Stimulated activated CD4-positive, alpha-beta T cell treated with anti-CD3 and anti-CD28 coated beads, Interleukin-15, amount 100 ng/mL, for 24 hours (primary cell): Measurements from ENCODE around the gene GAK.
"Not testable (repeated sequence)": the region's sequence is repeated elsewhere in the genome, so short reads cannot be mapped to it uniquely, and the experiment has no call there.

Experiments used
- DNase-seq: peaks from one replicate; pipeline ENCODE4 v3.0.0-alpha.2; 2020

The GAK gene

GRCh38 chr4:825971-826330 lies 106.2 kb downstream of the GAK start, which contains the start of gene CPLX1:
Gene CPLX1 (minus strand): TSS chr4:826129. CDS start chr4:824522, 1,607 bp downstream.
- peak; percentile 37 for DNase-seq

GRCh38 chr4:825063-825970 lies 106.8 kb downstream of the GAK start:
- peak; percentile 44 for DNase-seq

DNA sequence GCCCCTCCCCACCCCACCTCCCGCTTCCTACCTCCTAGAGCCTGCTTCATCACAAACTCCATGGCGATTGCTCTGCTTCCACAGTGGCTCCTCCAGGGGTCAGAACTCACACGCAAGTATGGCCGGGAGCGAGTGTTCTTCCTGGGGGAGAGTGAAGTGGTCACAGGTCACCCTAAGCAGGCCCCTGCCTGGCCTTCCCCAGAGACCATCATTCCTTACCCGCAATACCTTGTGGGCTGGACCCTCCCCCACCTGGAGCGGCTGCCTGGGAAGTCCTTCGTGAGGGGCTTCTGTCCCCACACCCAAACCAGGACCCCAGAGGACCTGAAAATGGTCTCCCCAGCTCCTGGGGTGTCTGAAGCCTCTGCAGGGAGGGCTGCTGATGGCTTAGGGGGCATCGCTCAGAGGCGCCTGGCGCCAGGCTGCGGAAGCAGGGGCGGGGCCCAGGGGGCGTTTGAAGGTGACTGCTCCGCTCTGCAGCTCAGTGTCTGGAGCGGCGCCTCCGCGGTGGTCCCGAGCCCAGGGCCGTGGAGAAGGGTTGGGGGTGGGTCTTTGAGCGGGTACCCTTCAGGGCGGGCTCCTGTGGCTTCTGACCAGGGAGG lies 107.6 kb downstream of the GAK start:
- DNase-seq, result no peak

- DNase-seq, result no peak
Observed at GRCh38 chr4:823761-824460, 108.2 kb downstream of the GAK start.

- DNase-seq, result no peak
Observed at GRCh38 chr4:823176-823760, 108.8 kb downstream of the GAK start.

DNA sequence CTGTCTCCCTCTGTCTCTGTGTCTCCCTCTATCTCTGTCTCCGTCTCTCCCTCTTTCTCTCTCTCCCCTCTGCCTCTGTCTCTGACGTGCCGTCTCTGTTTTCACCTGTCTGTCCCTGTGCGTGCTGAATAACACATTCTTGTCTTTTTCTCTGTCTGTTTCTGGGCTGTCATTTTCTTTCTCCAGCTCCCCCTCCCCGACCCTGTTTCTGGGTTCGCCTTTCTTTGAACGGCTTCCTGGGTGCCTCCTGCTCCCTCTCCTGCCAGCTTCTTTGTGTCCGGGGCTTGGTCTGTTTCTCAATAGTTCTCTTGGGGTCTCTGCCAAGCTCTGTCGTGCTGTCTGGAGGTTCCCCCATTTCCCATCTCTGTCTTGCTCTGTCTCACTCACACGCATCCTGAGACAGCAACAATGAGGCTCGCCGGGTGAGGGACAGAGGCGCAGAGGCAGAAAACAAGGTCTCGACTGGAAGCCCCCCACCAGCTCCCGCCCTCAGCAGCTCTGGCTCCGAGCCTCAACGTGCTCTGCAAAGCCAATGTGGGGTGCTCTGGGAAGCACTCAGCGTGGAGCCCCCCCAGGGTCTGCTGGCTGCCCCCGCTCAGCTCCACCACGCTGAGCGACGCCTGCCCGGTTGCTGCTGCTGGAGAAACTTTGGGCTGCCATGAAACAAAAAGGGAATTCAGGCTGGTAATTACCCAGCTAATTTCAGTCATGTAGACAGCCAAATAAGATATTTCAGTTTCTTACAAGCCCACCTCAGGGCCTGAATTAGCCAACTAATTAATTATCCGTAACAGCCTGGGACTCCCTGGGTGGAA lies 109.5 kb downstream of the GAK start:
- no peak for DNase-seq

- no peak for DNase-seq
Observed at GRCh38 chr4:821631-822030, 110.5 kb downstream of the GAK start.

GRCh38 chr4:821181-821591 lies 110.9 kb downstream of the GAK start:
- DNase-seq, result no peak

GRCh38 chr4:820230-821172 lies 111.6 kb downstream of the GAK start:
- no peak for DNase-seq

- DNase-seq, result no peak
Observed at GRCh38 chr4:819401-820229, 112.5 kb downstream of the GAK start.

DNA sequence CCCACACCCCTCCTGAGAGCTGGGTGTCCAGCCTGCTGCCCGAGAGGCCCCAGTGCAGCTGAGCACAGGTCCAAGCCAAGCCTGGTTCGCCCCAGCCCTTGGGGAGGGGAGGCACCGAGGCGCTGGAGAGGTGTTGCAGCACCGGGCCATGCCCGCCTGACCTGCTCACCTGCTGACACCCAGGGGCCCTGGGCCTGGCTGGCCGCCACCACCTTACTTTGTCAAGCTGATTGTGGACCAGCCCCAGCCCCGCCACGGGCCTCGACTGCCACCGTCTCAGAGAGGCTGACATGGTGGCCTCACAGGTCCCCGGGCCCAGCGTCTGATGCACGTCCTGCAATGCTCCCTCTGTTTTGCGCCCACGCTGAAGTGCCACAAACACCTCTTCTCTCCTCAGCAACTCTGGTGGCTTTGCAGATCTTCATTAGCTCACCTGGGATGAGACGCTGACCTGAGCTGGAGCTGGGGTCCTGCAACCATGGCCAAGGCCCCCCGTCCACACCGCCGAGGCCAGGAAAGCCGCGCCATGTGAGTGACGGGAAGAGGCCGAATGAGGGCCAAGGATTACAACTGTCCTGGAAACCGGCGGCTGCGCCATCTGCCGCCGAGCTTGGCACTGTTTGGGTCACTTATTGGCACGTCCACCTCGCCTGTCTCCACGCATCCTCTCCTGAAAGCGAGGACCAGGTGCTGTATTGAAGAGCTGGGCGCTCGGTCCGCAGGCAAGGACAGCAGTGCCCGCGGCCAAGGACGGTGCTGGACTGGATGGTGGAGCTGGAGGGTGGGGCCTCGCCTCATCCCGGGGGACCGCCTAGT lies 113.8 kb downstream of the GAK start:
- DNase-seq, result no peak

DNA sequence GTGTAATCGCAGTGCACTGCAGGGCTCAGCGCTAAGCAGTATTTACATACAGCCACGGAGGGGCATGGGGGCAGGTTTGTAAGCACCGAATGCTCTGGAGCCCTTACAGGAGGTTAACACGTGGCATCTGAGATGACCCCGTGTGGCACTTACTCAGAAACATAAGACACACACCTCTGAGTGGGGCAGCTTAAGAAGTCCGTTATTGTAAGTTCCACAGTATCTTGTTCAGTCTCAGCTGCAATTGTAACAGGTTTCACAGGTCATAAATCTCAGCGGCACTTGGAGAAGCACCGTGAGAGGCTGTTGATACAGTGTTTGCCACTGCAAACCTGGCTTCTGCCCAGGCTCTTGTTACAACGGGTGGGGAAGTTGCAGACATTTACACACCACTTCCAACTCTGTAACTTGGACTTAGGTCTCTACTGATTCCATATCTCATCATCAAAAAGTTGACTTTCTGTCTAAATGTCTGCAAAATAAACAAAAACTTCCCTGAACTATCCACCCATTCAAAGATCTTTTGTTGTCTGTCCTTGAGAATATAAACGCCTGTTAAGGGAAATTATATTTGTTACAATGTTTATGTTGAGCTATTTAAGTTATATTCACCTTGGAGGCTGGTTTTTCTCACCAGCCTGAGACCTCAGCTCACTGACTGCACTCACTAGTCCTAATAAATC lies 116.5 kb downstream of the GAK start:
- DNase-seq, result no peak

DNA sequence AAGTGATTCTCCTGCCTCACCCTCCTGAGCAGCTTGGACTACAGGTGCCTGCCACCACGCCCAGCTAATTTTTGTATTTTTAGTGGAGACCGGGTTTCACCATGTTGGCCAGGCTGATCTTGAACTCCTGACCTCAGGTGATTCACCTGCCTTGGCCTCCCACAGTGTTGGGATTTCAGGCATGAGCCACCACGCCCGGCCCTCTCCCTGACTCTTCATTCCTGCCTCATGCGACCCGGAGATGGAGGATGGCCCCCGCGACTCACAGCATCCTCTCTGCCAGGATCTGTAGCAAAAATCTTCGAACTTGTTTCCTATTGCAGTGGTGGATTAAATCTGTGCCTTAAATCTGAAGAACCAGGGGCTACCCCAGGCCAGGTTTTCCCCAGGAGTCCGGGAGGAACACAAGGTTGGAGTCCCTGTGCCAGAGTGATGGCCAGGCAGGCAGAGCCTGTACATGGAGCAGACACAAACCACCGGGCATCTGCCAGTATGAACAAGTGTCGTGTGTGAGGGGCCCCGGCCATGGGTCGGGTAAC lies 117.7 kb downstream of the GAK start:
- no peak for DNase-seq

- DNase-seq, result no peak
Observed at GRCh38 chr4:813900-814299, 118.2 kb downstream of the GAK start.

- no peak for DNase-seq
Observed at GRCh38 chr4:808860-809570, 123.1 kb downstream of the GAK start.

DNA sequence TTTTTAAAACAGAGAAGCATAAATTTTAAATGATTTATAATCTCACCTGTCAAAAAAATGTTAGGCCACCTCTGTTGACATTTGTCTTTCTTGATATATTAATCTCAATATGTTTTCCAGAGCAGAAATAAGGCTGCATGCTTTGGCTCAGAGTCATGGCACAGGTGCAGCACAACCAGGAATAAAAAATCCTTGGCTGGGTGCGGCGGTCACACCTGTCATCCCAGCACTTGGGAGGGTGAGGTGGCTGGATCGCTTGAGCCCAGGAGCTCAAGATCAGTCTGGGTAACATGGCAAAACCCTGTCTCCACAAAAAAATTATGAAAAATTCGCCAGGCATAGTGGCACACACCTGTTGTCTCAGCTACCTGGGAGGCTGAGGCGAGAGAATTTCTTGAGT lies 124.3 kb downstream of the GAK start:
- DNase-seq, result no peak

GRCh38 chr4:806979-807378 lies 125.1 kb downstream of the GAK start:
- DNase-seq, result not testable (repeated sequence)

GRCh38 chr4:804804-805203 lies 127.3 kb downstream of the GAK start:
- no peak for DNase-seq
